SHP77 treated with DMSO at 0.1 percent for 48 hours (cell line): Measurements from ENCODE around the gene PYCR2.
A peak's percentile ranks its signal among the peaks of the same experiment; 100 is the strongest.
"Not testable (repeated sequence)": the region's sequence is repeated elsewhere in the genome, so short reads cannot be mapped to it uniquely, and the experiment has no call there.

Experiments
- DNase-seq: peaks from one replicate; lab custom pipeline; 2025; lab: John Stamatoyannopoulos, UW

Gene PYCR2

GRCh38 chr1:225890346-225891228 lies 33.5 kb downstream of the PYCR2 start:
- DNase-seq = no peak

GRCh38 chr1:225889743-225890142 lies 34.3 kb downstream of the PYCR2 start:
- DNase-seq = no peak

DNA sequence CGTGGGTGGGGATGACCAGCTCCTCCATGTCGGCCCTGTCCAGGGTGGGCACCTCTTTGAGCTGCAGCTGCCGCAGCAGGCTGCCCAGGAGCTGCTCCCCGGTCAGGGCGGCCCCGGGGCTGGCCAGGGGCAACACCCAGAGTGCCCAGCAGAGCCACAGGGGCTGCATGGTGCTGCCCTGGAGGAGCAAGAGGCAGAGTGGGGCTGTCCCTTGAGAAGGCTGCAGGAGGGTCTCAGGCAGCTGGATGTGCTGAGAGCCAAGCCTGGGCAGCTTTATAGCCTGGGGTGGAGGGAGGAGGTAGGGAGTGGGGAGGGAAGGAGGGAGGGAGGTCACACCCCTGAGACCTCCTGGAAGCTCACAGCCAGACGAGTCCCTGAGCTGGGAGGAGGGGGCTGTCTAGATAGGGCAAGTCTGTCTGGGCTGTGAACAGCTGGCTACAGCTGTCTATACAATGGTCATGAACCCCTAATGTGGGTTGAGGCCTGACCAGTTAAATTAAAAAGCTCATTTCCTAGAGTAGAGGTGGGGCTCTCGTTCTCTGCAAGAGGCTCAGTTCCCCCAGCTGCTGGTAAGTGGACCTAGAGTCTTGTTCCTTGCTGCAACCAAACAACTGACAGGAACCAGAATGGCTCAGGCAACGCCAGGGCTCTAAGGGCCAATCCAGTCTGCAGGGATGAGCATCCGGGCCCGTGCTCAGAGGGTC lies 35.0 kb downstream of the PYCR2 start, which contains the start of gene LEFTY1:
TSS of gene LEFTY1 (minus strand) at position 249 of the 704 bp plus-strand sequence. CDS start at position 169, 80 bp downstream.
- no peak for DNase-seq

- DNase-seq = no peak
Observed at GRCh38 chr1:225888289-225888897, 35.7 kb downstream of the PYCR2 start.

- DNase-seq = not testable (repeated sequence)
Observed at GRCh38 chr1:225887554-225888288, 36.3 kb downstream of the PYCR2 start.

- DNase-seq = no peak
Observed at GRCh38 chr1:225887030-225887314, 37.1 kb downstream of the PYCR2 start.

DNA sequence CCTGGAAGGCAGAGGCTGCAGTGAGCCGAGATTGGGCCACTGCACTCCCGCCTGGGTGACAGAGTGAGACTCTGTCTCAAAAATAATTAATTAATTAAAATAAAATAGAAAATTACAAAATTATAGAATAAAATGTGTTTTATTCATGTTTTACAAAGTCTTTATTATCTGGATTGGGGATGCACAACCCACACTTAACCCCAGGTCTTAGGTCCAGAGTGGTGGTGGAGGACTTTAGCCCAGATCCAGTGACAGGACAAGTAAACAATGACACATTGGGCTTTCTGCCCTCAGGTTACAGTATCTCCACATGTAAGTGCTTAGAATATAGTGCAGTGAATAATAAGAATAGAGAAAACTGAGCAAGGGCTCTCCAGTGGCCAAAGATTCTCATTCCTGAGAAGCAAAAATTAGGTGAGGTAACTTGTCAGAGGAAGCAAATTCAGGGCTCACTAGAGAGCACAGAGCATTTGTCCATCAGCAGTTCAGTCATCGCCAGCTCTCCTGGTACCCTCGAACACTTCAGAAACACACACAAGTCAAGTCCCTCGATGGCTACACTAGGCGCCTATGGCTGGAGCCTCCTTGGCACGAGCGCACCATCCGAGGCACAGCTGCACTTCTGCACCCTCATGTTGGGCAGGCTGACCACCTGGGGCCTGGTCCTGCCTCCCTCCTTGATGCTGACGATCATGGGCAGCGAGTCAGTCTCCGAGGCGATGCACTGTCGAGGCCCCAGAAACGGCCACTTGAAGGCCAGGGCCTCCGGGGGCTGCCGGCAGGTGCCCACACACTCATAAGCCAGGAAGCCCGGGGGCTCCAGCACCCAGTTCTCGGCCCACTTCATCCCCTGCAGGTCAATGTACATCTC lies 37.7 kb downstream of the PYCR2 start:
- DNase-seq = no peak

- no peak for DNase-seq
Observed at GRCh38 chr1:225885336-225885735, 38.7 kb downstream of the PYCR2 start.

DNA sequence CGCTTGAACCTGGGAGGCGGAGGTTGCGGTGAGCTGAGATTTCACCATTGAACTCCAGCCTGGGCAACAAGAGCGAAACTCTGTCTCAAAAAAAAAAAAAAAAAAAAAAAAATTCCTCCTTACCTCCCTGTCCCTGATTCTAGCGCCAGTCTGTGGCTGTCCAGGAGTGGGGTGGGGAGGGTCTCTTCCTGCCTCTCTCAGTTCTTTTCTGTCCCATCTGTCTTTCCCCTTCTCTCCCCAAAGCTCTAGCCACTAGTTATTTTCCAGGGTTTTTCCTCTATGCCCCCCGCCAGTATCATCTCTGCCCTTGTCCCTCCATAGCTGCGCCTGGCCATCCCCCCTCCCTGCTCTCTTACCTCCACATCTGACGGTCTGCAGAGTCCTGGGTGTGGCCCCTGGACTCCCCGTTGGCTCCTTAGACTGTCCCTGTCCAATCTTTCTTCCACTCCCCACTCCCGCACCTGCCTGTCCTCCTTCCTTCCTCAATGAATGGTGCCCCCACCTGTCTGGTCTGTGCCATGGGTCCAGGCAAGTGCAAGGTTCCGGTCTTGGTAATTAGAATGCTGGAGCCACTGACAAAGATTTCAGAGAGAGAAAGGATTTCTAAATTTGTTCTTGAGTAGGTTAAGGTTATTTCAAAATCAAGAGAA lies 40.3 kb downstream of the PYCR2 start:
- DNase-seq = no peak

GRCh38 chr1:225882694-225883615 lies 41.1 kb downstream of the PYCR2 start:
- no peak for DNase-seq

- DNase-seq = no peak
Observed at GRCh38 chr1:225881959-225882693, 41.9 kb downstream of the PYCR2 start, which contains the start of gene TMEM63A. TSS of gene TMEM63A (minus strand) at chr1:225882380. CDS start at chr1:225877580, 4,800 bp downstream.

- no peak for DNase-seq
Observed at GRCh38 chr1:225881081-225881958, 42.7 kb downstream of the PYCR2 start.

- no peak for DNase-seq
Observed at GRCh38 chr1:225880636-225881035, 43.4 kb downstream of the PYCR2 start.

DNA sequence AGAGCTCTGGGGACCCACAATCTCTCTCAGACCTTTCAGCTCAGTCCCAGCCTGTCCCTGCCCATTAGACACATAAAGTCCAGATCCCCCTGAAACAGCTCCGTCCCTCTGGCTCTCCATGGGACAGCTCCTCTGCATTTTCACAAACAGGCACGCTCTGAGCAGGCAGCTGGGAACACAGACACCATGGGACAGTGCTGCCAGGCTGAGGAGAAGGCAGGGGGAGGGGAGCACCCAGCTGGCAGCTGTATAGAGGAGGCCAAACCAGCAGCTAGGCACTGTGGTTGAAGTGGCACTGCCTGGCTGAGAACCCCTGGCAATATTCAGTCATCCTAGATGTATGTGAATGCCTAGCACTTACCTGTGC lies 43.8 kb downstream of the PYCR2 start:
- DNase-seq = no peak

GRCh38 chr1:225879521-225880221 lies 44.4 kb downstream of the PYCR2 start:
- no peak for DNase-seq

DNA sequence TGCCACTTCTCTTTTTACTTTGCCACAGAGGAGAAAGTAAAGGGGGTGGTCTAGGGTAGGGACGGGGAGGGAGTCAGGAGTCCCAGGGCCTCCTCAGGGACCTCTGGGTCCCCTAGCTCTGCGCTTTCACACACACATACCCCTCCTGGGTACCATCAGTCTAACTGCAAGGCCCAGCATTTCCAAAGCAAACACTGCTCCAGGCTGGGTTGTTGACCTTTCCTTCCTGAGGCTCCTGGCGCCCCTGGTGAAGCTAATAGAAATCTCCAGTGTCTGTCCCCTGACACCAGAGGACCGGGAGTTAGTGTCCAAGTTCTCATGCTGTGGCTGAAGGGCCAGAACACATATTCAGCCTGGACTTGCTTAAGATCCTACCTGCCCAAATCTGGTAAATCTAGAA lies 45.8 kb downstream of the PYCR2 start:
- no peak for DNase-seq

GRCh38 chr1:225877580-225877979 lies 46.5 kb downstream of the PYCR2 start:
- DNase-seq = peak; percentile 31
